Right cardiac atrium (tissue), 5 donors: ENCODE results near the gene RRBP1. TPM values are rescaled to one million over a fixed set of nuclear protein-coding genes. Genes with fewer than 3 reads are reported as not detected.

Experiments used
- ATAC-seq, 2 donors: fragments of 200-7000 bp; cut with Tn5 transposase; one replicate each; pipeline versions ENCODE4 v1.8.0 to v1.9.1; 2020; ENCODE audit warnings: moderate library complexity in 2 of 2, mild to moderate bottlenecking in 1 of 2
- DNase-seq, 3 donors: peaks; one replicate each; pipeline ENCODE4 v3.0.0-alpha.2; 2020
- H3K27ac ChIP-seq: one replicate; pipeline ENCODE4 v1.5.1; 2013; ENCODE audit warnings: mild to moderate bottlenecking, low read length, control low read depth, moderate library complexity
- H3K27me3 ChIP-seq: one replicate; pipeline ENCODE4 v1.6.1; 2013; ENCODE audit not compliant: control insufficient read depth, insufficient read depth
- H3K4me1 ChIP-seq: one replicate; pipeline ENCODE4 v1.6.1; 2013; ENCODE audit warnings: low read length; ENCODE audit not compliant: control insufficient read depth, insufficient read depth
- H3K4me3 ChIP-seq: one replicate; pipeline ENCODE4 v1.5.1; 2013; ENCODE audit warnings: low read length, control low read depth
- H3K9me3 ChIP-seq: one replicate; pipeline ENCODE4 v1.6.1; 2013; ENCODE audit warnings: low read length; ENCODE audit not compliant: control insufficient read depth
- WGBS: extraction: QIAGEN DNeasy Blood & Tissue Kit; methylation state at CpG from one replicate; pipeline ENCODE4 v1.1.7; 2013; 5-methylcytosine and 5-hydroxymethylcytosine counted together
- intact Hi-C, 4 donors: fragments of 100-400 bp; cut with DNase I; formaldehyde crosslinking; loops; one replicate each; pipeline versions ENCODE4 v1.11.0 to v1.14.0; 2022 to 2023
- polyA plus RNA-seq: library from polyadenylated mRNA; stranded (reverse); fragments of 200-250 nt; gene quantifications from one replicate; pipeline ENCODE4 v1.2.3, GENCODE V29; 2013
- total RNA-seq, 4 donors: library from RNA; stranded (reverse); fragmentation: NEBNext Ultra II Directional; extraction: Animal tissue kit (Norgen Biotek cat#: 25700); gene quantifications; one replicate each; pipeline ENCODE4 v1.2.1, GENCODE V29; 2021
- donor health status: healthy with polysubstance abuse.
- donor health status: DM: no; HTN: yes; CAD: no.
- donor health status: DM: no; HTN: no; CAD: no.
- donor health status: DM: no; HTN: yes; CAD: no; lungs with severe emphysema.
- donor health status: DM: yes; HTN: yes; CAD: no.

Gene RRBP1
- total and polyA plus RNA-seq, 5 donors: 38.2 to 120 (median 55.6) TPM

GRCh38 chr20:17635332-17636244, 46.5 kb downstream of the RRBP1 start:
- peaks cover 8% of the 10 kb centered on the region for H3K4me1 ChIP-seq
- H3K9me3 ChIP-seq: no peaks in the 10 kb centered on the region
- no peak overlapping the region for H3K4me3 ChIP-seq
- 60% methylated on average over 25 of the region's 25 CpGs for WGBS
- DNase-seq (peak in 2 of 3 donors; percentile 81 to 85), ATAC-seq (peak; percentile 28 to 50)
- H3K27me3 ChIP-seq: no peaks in the 10 kb centered on the region
- H3K27ac ChIP-seq: peak overlapping the region; percentile 5
- intact Hi-C loops: no loop called here

- no peaks in the 10 kb centered on the region for H3K27me3 ChIP-seq
These were observed 47.2 kb downstream of the RRBP1 start for GRCh38 chr20:17634661-17635331.

GRCh38 chr20:17633850-17634500, 48.1 kb downstream of the RRBP1 start:
- DNase-seq (peak in 2 of 3 donors; percentile 15 to 67), ATAC-seq (no peak)
- H3K27me3 ChIP-seq: no peaks in the 10 kb centered on the region
- intact Hi-C loops: no loop called here
- H3K27ac ChIP-seq: no peak overlapping the region
- peaks cover 8% of the 10 kb centered on the region for H3K4me1 ChIP-seq
- no peaks in the 10 kb centered on the region for H3K9me3 ChIP-seq
- H3K4me3 ChIP-seq: no peak overlapping the region
- WGBS: 69% methylated on average over 18 of the region's 18 CpGs

More at GRCh38 chr20:17634661-17635331, 47.2 kb downstream of the RRBP1 start:
- WGBS: 51% methylated on average over 13 of the region's 13 CpGs
- Histone ChIP-seq H3K4me1 (peaks cover 8% of the 10 kb centered on the region), H3K27ac (no peak overlapping the region), H3K4me3 (no peak overlapping the region), H3K9me3 (no peaks in the 10 kb centered on the region)
- DNase-seq (peak; percentile 70 to 89 (median 89)), ATAC-seq (peak; percentile 57 to 76)
- intact Hi-C loops: no loop called here

- Histone ChIP-seq H3K4me1 (peaks cover 8% of the 10 kb centered on the region), H3K9me3 (no peaks in the 10 kb centered on the region), H3K27me3 (no peaks in the 10 kb centered on the region), H3K4me3 (no peak overlapping the region), H3K27ac (no peak overlapping the region)
- 91% methylated on average over 13 of the region's 13 CpGs for WGBS
- ATAC-seq (no peak), DNase-seq (peak in 2 of 3 donors; percentile 18 to 51)
- intact Hi-C loops: no loop called here
These were observed 48.7 kb downstream of the RRBP1 start for GRCh38 chr20:17633221-17633849.

GRCh38 chr20:17631576-17632319, 50.3 kb downstream of the RRBP1 start:
- DNase-seq: peak in 2 of 3 donors; percentile 7 to 40

GRCh38 chr20:17630806-17631195, 51.2 kb downstream of the RRBP1 start:
- H3K9me3 ChIP-seq: no peaks in the 10 kb centered on the region
- intact Hi-C loops: no loop called here
- peaks cover 2% of the 10 kb centered on the region for H3K4me1 ChIP-seq
- 89% methylated on average over 6 of the region's 6 CpGs for WGBS
- H3K27me3 ChIP-seq: no peaks in the 10 kb centered on the region
- H3K27ac ChIP-seq: no peak overlapping the region
- ATAC-seq: no peak
- peak in 1 of 3 donors; percentile 11 for DNase-seq
- H3K4me3 ChIP-seq: no peak overlapping the region

More at GRCh38 chr20:17631576-17632319, 50.3 kb downstream of the RRBP1 start:
- ATAC-seq: no peak
- Histone ChIP-seq H3K27ac (no peak overlapping the region), H3K4me3 (no peak overlapping the region), H3K9me3 (no peaks in the 10 kb centered on the region), H3K4me1 (peaks cover 7% of the 10 kb centered on the region), H3K27me3 (no peaks in the 10 kb centered on the region)
- WGBS: 89% methylated on average over 9 of the region's 9 CpGs
- intact Hi-C loops: no loop called here

GRCh38 chr20:17630151-17630805, 51.8 kb downstream of the RRBP1 start:
- DNase-seq: peak in 2 of 3 donors; percentile 22 to 27
- WGBS: 85% methylated on average over 11 of the region's 11 CpGs
- intact Hi-C loops: no loop called here
- no peak for ATAC-seq
- H3K4me3 ChIP-seq: no peak overlapping the region
- H3K27ac ChIP-seq: no peak overlapping the region
- no peaks in the 10 kb centered on the region for H3K4me1 ChIP-seq
- no peaks in the 10 kb centered on the region for H3K27me3 ChIP-seq
- H3K9me3 ChIP-seq: no peaks in the 10 kb centered on the region

GRCh38 chr20:17629678-17630089, 52.4 kb downstream of the RRBP1 start:
- intact Hi-C loops: no loop called here
- Histone ChIP-seq H3K4me3 (no peak overlapping the region), H3K27me3 (no peaks in the 10 kb centered on the region), H3K4me1 (no peaks in the 10 kb centered on the region), H3K9me3 (no peaks in the 10 kb centered on the region), H3K27ac (no peak overlapping the region)
- DNase-seq: peak in 2 of 3 donors; percentile 60 to 65
- no peak for ATAC-seq
- WGBS: 93% methylated on average over 21 of the region's 21 CpGs

GRCh38 chr20:17629025-17629424, 53.0 kb downstream of the RRBP1 start:
- H3K27ac ChIP-seq: no peak overlapping the region
- intact Hi-C loops: no loop called here
- 84% methylated on average over 8 of the region's 8 CpGs for WGBS
- DNase-seq: peak in 1 of 3 donors; percentile 23
- H3K4me3 ChIP-seq: no peak overlapping the region
- no peaks in the 10 kb centered on the region for H3K27me3 ChIP-seq
- H3K9me3 ChIP-seq: no peaks in the 10 kb centered on the region
- no peak for ATAC-seq
- no peaks in the 10 kb centered on the region for H3K4me1 ChIP-seq
